H9 (cell line): ENCODE results near the gene KDM4C. TPM values are rescaled to one million over a fixed set of nuclear protein-coding genes. Genes with fewer than 3 reads are reported as not detected.

Experiments used
- DNase-seq: peaks from one replicate; pipeline ENCODE4 v3.0.0-alpha.2; 2017
- H2AFZ ChIP-seq: one replicate; pipeline ENCODE4 v1.6.1; 2013; ENCODE audit warnings: mild to moderate bottlenecking, low read length, control low read depth, moderate library complexity
- H2AK5ac ChIP-seq: 2 replicates; pipeline ENCODE4 v1.6.1; 2013; ENCODE audit warnings: low read length, control low read depth, mixed read lengths; ENCODE audit not compliant: insufficient read length
- H2BK120ac ChIP-seq: one replicate; pipeline ENCODE4 v1.6.1; 2013; ENCODE audit warnings: low read depth, mild to moderate bottlenecking, low read length, control low read depth, inconsistent platforms; ENCODE audit not compliant: poor library complexity, severe bottlenecking
- H2BK12ac ChIP-seq: 2 replicates; pipeline ENCODE4 v1.6.1; 2013; ENCODE audit warnings: low read length, control low read depth, mixed read lengths, low read depth; ENCODE audit not compliant: insufficient read length
- H2BK15ac ChIP-seq: 2 replicates; pipeline ENCODE4 v1.6.1; 2013; ENCODE audit warnings: low read depth, low read length, control low read depth
- H2BK20ac ChIP-seq: one replicate; pipeline ENCODE4 v1.6.1; 2013; ENCODE audit warnings: low read depth, mild to moderate bottlenecking, low read length, control low read depth, inconsistent platforms; ENCODE audit not compliant: poor library complexity, severe bottlenecking
- H2BK5ac ChIP-seq: 2 replicates; pipeline ENCODE4 v1.6.1; 2013; ENCODE audit warnings: low read length, control low read depth, mixed read lengths; ENCODE audit not compliant: insufficient read length
- H3K14ac ChIP-seq: 2 replicates; pipeline ENCODE4 v1.6.1; 2013; ENCODE audit warnings: low read length, control low read depth; ENCODE audit not compliant: insufficient read depth
- H3K18ac ChIP-seq: 2 replicates; pipeline ENCODE4 v1.6.1; 2013; ENCODE audit warnings: low read depth, mild to moderate bottlenecking, mixed read lengths, low read length, control low read depth; ENCODE audit not compliant: insufficient read length
- H3K23ac ChIP-seq: 2 replicates; pipeline ENCODE4 v1.6.1; 2013; ENCODE audit warnings: low read length, control low read depth, mixed read lengths, low read depth; ENCODE audit not compliant: insufficient read length
- H3K23me2 ChIP-seq: 2 replicates; pipeline ENCODE4 v1.6.1; 2013; ENCODE audit warnings: low read depth, mild to moderate bottlenecking, mixed read lengths, low read length, control low read depth; ENCODE audit not compliant: insufficient read length, poor library complexity, severe bottlenecking
- H3K27ac ChIP-seq: 2 replicates; pipeline ENCODE4 v1.5.1; 2013; ENCODE audit warnings: low read length, control low read depth, mixed read lengths, low read depth; ENCODE audit not compliant: insufficient read length
- H3K27me3 ChIP-seq: 2 replicates; pipeline ENCODE4 v1.6.1; 2013; ENCODE audit warnings: low read length, control low read depth, inconsistent platforms; ENCODE audit not compliant: insufficient read depth
- H3K4ac ChIP-seq: 2 replicates; pipeline ENCODE4 v1.6.1; 2013; ENCODE audit warnings: low read depth, mild to moderate bottlenecking, control low read depth, inconsistent platforms, low read length, moderate library complexity
- H3K4me1 ChIP-seq: 2 replicates; pipeline ENCODE4 v1.6.1; 2013; ENCODE audit warnings: low read length, control low read depth, inconsistent platforms; ENCODE audit not compliant: insufficient read depth
- H3K4me2 ChIP-seq: 2 replicates; pipeline ENCODE4 v1.6.1; 2013; ENCODE audit warnings: low read length, control low read depth, mixed read lengths; ENCODE audit not compliant: insufficient read length, insufficient read depth
- H3K56ac ChIP-seq: 2 replicates; pipeline ENCODE4 v1.6.1; 2013; ENCODE audit warnings: low read depth, mild to moderate bottlenecking, mixed read lengths, low read length, control low read depth; ENCODE audit not compliant: insufficient read length
- H3K79me1 ChIP-seq: 2 replicates; pipeline ENCODE4 v1.6.1; 2013; ENCODE audit warnings: low read depth, mild to moderate bottlenecking, moderate library complexity, low read length, control low read depth, inconsistent platforms; ENCODE audit not compliant: insufficient read depth, poor library complexity, severe bottlenecking
- H3K79me2 ChIP-seq: 2 replicates; pipeline ENCODE4 v1.6.1; 2013; ENCODE audit warnings: low read length, control low read depth, inconsistent platforms; ENCODE audit not compliant: insufficient read depth
- H3K9ac ChIP-seq: 2 replicates; pipeline ENCODE4 v1.6.1; 2013; ENCODE audit warnings: low read length, control low read depth, mixed read lengths; ENCODE audit not compliant: insufficient read length; ENCODE audit errors: extremely low read depth
- H3K9me3 ChIP-seq: one replicate; pipeline ENCODE4 v1.6.1; 2013; ENCODE audit warnings: low read depth, low read length, inconsistent platforms; ENCODE audit not compliant: control insufficient read depth
- H3T11ph ChIP-seq: one replicate; pipeline ENCODE4 v1.6.1; 2013; ENCODE audit warnings: mild to moderate bottlenecking, low read length, control low read depth, inconsistent platforms
- H4K20me1 ChIP-seq: one replicate; pipeline ENCODE4 v1.6.1; 2013; ENCODE audit not compliant: control insufficient read depth, insufficient read length, insufficient read depth
- H4K5ac ChIP-seq: 2 replicates; pipeline ENCODE4 v1.6.1; 2013; ENCODE audit warnings: low read depth, mild to moderate bottlenecking, mixed read lengths, low read length, control low read depth; ENCODE audit not compliant: insufficient read length
- H4K8ac ChIP-seq: replicated peaks from 2 replicates; pipeline ENCODE4 v1.6.1; 2013; ENCODE audit warnings: low read length, control low read depth, mixed read lengths, low read depth; ENCODE audit not compliant: insufficient read length
- H4K91ac ChIP-seq: 2 replicates; pipeline ENCODE4 v1.6.1; 2013; ENCODE audit warnings: low read depth, mild to moderate bottlenecking, moderate library complexity, mixed read lengths, low read length, control low read depth; ENCODE audit not compliant: insufficient read length
- H3K27ac Mint-ChIP-seq, 3 experiments: 2 replicates in 2 of 3; 3 replicates in 1 of 3; pipeline ENCODE4 v1.8.0; 2020 to 2021; ENCODE audit warnings: mixed read lengths in 3 of 3, mild to moderate bottlenecking in 1 of 3, moderate library complexity in 1 of 3
- H3K27me3 Mint-ChIP-seq: 2 replicates; pipeline ENCODE4 v1.8.0; 2021; ENCODE audit warnings: low read depth, mild to moderate bottlenecking, moderate library complexity, mixed read lengths
- H3K36me3 Mint-ChIP-seq, 3 experiments: 2 replicates in 2 of 3; 3 replicates in 1 of 3; pipeline ENCODE4 v1.8.0; 2020 to 2021; ENCODE audit warnings: low read depth in 3 of 3, mixed read lengths in 3 of 3; ENCODE audit not compliant: insufficient read depth in 1 of 3
- H3K4me1 Mint-ChIP-seq, 2 experiments: 2 replicates each; pipeline ENCODE4 v1.8.0; 2020; ENCODE audit warnings: mixed read lengths in 2 of 2
- H3K4me3 Mint-ChIP-seq, 2 experiments: 2 replicates in 1 of 2; 3 replicates in 1 of 2; pipeline ENCODE4 v1.8.0; 2020 to 2021; ENCODE audit warnings: mild to moderate bottlenecking in 2 of 2, mixed read lengths in 2 of 2, moderate library complexity in 1 of 2
- H3K9me3 Mint-ChIP-seq, 2 experiments: 2 replicates in 1 of 2; 3 replicates in 1 of 2; pipeline ENCODE4 v1.8.0; 2020; ENCODE audit warnings: mild to moderate bottlenecking in 2 of 2, mixed read lengths in 2 of 2, moderate library complexity in 1 of 2
- WGBS: extraction: QIAGEN DNeasy Blood & Tissue Kit; methylation state at CpG from one replicate; pipeline ENCODE4 v1.1.7; 2013; ENCODE audit warnings: missing lambda C conversion rate, low lambda C conversion rate, mixed read lengths; ENCODE audit not compliant: insufficient read length; ENCODE audit errors: extremely low coverage; 5-methylcytosine and 5-hydroxymethylcytosine counted together
- total RNA-seq: library from RNA; stranded (reverse); gene quantifications from 2 replicates; pipeline ENCODE4 v1.2.1, GENCODE V29; 2021
- TF ChIP-seq, protein P1 (sequence below): fragments of 200-600 bp; sonication (generic); conservative IDR thresholded peaks from 3 replicates; pipeline ENCODE4 v1.8.0; 2021; ENCODE audit warnings: antibody characterized with exemption, mild to moderate bottlenecking

The KDM4C gene
- total RNA-seq, 1 experiment from 2014 or later = 24.0 TPM

DNA sequence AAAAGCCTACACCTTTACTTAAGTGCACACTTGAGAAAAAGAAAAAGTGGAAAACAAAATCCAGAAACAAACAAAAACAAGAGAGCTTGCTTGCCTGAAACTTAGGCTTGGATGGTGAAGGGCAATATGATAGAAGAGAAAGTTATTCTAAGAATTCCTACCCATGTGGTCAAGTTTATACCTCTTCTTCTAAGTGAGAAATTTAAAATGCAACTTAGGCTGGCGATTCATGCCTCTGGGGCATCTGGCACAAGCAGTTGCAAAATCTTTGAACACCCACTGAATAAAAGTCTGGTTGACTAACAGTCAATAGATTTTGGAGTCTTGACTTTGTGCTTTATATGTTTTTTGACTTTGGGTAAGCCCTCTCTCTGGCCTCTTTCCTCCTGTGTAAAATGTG lies 239.6 kb downstream of the KDM4C start:
- Mint-ChIP-seq H3K27me3 (no peaks in the 10 kb centered on the region; the same call in 1 of the 2 replicates), H3K4me3 (no peak overlapping the region), H3K27ac (peak overlapping the region in 1 of 3 experiments; percentile 16; a peak in 2 of 7 replicates), H3K36me3 (peaks cover 0 to 7% (median 0%) of the 10 kb centered on the region in 3 experiments; a peak in 3 of 7 replicates), H3K4me1 (no peaks in the 10 kb centered on the region), H3K9me3 (no peaks in the 10 kb centered on the region)
- no peak overlapping the region for H3T11ph ChIP-seq
- no peaks in the 10 kb centered on the region for H3K23me2 ChIP-seq
- no peaks in the 10 kb centered on the region for H3K79me1 ChIP-seq
- no peak overlapping the region for H2AFZ ChIP-seq
- no peak overlapping the region for H4K5ac ChIP-seq
- no peak overlapping the region for H4K8ac ChIP-seq
- H2BK12ac ChIP-seq = no peak overlapping the region
- no peak overlapping the region for H2BK15ac ChIP-seq
- no peak overlapping the region for H3K18ac ChIP-seq
- no peak overlapping the region for H2AK5ac ChIP-seq
- H3K23ac ChIP-seq = no peak overlapping the region
- H3K27ac ChIP-seq = no peak overlapping the region
- H4K20me1 ChIP-seq = no peaks in the 10 kb centered on the region
- H3K79me2 ChIP-seq = no peaks in the 10 kb centered on the region
- H2BK5ac ChIP-seq = no peak overlapping the region
- H3K4me1 ChIP-seq = no peaks in the 10 kb centered on the region
- H2BK120ac ChIP-seq = no peak overlapping the region
- H3K4ac ChIP-seq = no peak overlapping the region
- DNase-seq = no peak
- TF ChIP-seq, protein P1, sequence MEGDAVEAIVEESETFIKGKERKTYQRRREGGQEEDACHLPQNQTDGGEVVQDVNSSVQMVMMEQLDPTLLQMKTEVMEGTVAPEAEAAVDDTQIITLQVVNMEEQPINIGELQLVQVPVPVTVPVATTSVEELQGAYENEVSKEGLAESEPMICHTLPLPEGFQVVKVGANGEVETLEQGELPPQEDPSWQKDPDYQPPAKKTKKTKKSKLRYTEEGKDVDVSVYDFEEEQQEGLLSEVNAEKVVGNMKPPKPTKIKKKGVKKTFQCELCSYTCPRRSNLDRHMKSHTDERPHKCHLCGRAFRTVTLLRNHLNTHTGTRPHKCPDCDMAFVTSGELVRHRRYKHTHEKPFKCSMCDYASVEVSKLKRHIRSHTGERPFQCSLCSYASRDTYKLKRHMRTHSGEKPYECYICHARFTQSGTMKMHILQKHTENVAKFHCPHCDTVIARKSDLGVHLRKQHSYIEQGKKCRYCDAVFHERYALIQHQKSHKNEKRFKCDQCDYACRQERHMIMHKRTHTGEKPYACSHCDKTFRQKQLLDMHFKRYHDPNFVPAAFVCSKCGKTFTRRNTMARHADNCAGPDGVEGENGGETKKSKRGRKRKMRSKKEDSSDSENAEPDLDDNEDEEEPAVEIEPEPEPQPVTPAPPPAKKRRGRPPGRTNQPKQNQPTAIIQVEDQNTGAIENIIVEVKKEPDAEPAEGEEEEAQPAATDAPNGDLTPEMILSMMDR = no peak
- no peak overlapping the region for H3K14ac ChIP-seq
- no peak overlapping the region for H3K9ac ChIP-seq
- no CpG with 5 or more reads among the region's 1 CpG for WGBS
- no peak overlapping the region for H3K56ac ChIP-seq
- no peak overlapping the region for H2BK20ac ChIP-seq
- H4K91ac ChIP-seq = no peak overlapping the region
- H3K4me2 ChIP-seq = no peak overlapping the region
- no peaks in the 10 kb centered on the region for H3K9me3 ChIP-seq
- no peaks in the 10 kb centered on the region for H3K27me3 ChIP-seq
